Activated CD4-positive, alpha-beta T cell treated with anti-CD3 and anti-CD28 coated beads, Interleukin-2, amount 50 U/mL, for 4 hours (primary cell): ENCODE results near the gene THBS1.

Source experiments
- DNase-seq, 2 experiments: peaks; one replicate each; pipeline ENCODE4 v3.0.0-alpha.2; 2020

The THBS1 gene

GRCh38 chr15:39589815-39590644 lies 9.2 kb downstream of the THBS1 start:
- no peak for DNase-seq

DNA sequence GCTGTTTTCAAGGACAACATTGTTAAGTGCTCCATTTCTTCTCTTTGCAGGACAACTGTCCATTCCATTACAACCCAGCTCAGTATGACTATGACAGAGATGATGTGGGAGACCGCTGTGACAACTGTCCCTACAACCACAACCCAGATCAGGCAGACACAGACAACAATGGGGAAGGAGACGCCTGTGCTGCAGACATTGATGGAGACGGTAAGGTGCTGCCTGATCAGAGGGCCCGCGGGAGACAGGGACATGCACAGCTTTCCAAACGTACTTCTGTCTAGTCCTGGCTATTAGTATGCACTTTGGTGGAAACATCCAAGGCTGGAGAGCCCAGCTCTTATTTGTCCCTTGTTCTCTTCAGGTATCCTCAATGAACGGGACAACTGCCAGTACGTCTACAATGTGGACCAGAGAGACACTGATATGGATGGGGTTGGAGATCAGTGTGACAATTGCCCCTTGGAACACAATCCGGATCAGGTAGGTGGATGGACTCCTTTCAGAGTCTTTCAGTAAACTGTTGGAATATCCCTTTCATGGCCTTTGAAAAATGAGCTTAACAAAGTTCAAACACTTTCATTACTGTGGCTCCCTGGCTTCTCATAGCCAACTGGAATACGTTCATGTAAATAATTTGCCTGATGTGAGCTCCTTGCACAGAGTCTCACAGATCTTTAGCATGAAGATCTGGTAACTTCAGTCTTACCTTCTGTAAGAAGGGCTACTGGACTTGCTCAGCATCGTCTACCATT lies 10.4 kb downstream of the THBS1 start:
- DNase-seq, result no peak

- no peak for DNase-seq
These were observed 11.0 kb downstream of the THBS1 start for GRCh38 chr15:39591896-39592315.

GRCh38 chr15:39592500-39592899 lies 11.6 kb downstream of the THBS1 start:
- DNase-seq, result no peak

DNA sequence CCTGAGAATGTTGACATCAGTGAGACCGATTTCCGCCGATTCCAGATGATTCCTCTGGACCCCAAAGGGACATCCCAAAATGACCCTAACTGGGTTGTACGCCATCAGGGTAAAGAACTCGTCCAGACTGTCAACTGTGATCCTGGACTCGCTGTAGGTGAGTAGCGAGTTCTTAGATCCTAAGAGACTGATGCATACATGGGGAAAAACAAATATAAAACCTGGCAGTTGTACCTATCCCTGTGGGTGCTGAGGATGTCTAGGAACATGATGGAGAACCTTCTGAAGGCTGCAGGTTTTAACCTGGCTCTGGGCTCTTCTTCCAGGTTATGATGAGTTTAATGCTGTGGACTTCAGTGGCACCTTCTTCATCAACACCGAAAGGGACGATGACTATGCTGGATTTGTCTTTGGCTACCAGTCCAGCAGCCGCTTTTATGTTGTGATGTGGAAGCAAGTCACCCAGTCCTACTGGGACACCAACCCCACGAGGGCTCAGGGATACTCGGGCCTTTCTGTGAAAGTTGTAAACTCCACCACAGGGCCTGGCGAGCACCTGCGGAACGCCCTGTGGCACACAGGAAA lies 12.3 kb downstream of the THBS1 start:
- no peak for DNase-seq

DNA sequence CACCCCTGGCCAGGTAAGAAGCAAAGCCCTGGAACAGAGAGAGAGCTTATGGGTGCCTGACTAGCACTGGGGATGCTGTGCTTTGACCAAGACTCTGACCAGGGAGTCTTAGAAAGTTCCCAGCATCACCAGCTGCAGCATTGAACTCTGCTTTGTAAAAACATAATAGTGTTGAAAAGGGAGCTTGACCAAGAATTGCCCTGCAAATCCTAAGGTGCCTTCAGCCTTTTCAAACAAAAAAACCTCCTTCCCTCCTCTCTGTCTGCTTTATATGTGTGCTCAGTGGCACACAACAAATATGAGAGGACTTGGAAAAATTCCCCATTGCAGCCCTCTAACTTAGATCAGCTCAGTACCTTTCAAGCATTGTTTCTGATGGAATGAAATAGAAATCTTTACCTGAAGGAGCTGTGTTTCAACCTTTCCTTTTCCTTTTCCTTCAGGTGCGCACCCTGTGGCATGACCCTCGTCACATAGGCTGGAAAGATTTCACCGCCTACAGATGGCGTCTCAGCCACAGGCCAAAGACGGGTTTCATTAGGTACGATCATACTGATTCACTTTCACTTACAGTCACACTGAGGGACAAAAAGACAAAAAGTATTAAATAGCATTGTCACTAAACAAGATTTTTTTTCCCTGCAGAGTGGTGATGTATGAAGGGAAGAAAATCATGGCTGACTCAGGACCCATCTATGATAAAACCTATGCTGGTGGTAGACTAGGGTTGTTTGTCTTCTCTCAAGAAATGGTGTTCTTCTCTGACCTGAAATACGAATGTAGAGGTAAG lies 13.0 kb downstream of the THBS1 start:
- DNase-seq, result peak; percentile 20 to 27

- no peak for DNase-seq
These were observed 13.8 kb downstream of the THBS1 start for GRCh38 chr15:39594446-39595337.

- DNase-seq, result no peak
These were observed 14.7 kb downstream of the THBS1 start for GRCh38 chr15:39595338-39596221.

DNA sequence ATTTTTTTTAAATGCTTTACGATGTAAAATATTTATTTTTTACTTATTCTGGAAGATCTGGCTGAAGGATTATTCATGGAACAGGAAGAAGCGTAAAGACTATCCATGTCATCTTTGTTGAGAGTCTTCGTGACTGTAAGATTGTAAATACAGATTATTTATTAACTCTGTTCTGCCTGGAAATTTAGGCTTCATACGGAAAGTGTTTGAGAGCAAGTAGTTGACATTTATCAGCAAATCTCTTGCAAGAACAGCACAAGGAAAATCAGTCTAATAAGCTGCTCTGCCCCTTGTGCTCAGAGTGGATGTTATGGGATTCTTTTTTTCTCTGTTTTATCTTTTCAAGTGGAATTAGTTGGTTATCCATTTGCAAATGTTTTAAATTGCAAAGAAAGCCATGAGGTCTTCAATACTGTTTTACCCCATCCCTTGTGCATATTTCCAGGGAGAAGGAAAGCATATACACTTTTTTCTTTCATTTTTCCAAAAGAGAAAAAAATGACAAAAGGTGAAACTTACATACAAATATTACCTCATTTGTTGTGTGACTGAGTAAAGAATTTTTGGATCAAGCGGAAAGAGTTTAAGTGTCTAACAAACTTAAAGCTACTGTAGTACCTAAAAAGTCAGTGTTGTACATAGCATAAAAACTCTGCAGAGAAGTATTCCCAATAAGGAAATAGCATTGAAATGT lies 15.6 kb downstream of the THBS1 start:
- no peak for DNase-seq

GRCh38 chr15:39597336-39597735 lies 16.5 kb downstream of the THBS1 start:
- no peak for DNase-seq

DNA sequence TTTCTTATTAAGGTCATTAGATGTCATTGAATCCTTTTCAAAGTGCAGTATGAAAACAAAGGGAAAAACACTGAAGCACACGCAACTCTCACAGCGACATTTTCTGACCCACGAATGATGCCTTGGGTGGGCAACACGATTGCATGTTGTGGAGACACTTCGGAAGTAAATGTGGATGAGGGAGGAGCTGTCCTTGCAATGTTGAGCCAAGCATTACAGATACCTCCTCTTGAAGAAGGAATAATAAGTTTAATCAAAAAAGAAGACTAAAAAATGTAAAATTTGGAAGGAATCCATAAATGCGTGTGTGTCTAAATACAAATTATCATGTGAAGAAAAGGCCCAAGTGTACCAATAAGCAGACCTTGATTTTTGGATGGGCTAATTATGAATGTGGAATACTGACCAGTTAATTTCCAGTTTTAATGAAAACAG lies 16.9 kb downstream of the THBS1 start:
- no peak for DNase-seq

DNA sequence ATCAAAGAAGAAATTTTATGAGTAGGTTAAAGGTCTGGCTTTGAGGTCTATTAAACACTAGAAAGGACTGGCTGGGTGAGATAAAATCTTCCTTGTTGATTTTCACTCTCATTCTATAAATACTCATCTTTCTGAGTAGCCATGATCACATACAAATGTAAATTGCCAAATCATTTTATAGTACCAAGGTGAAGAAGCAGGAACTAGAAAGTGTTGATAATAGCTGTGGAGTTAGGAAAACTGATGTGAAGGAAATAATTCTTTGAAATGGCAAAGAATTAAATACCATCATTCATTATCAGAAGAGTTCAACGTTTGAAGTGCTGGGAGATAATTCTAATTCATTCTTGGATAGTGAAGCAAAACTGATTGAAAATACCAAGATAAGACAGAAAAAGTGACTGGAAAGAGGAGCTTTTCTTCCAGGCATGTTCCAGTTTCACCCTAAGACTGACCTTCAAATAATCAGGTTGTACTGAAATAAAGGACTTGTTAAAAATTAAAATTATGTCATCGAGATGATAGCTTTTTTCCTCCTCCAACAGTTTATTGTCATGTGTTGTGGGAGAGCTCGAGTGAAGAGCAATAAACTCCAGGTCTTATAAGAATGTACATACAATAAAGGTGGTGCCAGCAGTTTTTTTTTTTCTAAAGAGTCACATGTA lies 17.4 kb downstream of the THBS1 start:
- DNase-seq, result no peak

DNA sequence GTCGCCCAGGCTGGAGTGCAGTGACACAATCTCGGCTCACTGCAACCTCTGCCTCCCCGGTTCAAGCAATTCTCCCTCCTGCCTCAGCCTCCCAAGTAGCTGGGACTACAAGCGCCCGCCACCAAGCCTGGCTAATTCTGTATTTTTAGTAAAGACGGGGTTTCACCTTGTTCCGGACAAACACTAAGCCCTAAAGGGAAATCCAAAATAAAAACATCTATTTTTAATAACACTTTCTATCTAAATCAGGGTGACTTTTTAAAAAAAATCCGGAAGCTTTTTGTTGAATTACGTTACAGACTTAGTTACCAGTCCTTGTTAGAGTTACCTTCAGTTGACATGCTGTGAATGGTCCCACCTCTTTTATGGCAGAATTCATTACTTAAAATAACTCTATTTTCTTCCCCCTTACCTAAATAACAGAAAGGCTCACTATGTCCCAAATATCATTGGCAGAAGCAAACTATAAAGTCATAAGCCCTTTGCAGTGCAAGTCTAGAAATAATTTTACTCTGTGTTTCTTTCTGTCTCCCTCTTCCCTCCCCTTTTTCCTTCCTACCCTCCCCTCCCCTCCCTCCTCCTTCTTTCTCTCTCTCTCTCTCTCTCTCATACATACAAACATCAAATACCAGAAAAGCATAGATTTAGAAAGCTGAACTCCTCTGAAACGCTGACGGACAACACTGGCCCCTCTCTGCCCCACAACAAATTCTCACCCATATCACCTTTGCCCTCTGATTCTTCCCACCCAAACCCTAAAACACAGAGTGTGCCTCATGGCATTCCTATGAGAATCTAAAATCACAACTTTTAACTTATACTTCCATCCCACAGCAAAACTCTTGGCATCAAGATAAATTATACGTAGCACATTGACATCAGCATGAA lies 18.3 kb downstream of the THBS1 start:
- DNase-seq, result no peak

DNA sequence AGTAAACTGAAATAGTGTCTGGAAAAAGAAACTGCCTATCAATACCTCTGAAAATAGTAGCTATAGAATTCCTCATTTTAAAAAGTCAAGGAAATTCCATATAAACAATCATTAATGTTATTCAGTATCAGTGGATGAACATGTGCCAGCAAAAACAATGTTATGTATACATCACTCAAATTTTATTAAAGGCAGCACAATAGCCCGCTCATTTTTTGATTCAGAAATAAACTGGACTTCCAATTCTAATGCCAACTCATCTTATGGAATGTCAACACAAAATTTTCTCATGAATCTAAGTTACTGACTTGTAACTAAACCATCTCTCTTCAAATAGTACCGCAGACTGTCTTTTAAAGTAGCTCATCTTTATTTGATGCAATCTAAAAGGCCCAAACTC lies 19.0 kb downstream of the THBS1 start:
- no peak for DNase-seq

DNA sequence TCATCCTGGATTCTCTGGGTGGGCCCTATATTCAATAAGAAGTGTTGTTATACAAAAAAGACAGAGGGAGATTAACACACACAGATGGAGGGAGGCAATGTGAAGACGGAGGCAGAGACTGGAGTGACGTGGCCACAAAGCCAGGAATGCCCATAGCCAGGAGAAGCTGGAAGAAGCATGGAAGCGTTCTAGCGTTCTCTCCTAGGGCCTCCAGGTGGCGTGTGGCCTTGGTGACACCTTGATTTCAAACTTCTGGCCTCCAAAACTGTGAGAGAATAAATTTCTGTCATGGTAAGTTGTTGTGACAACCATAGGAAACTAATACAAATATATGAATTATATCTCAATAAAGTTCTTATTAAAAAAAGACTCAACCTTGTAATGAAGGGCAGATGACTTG lies 21.3 kb downstream of the THBS1 start:
- DNase-seq, result no peak

GRCh38 chr15:39605146-39605545 lies 24.3 kb downstream of the THBS1 start:
- DNase-seq, result no peak

DNA sequence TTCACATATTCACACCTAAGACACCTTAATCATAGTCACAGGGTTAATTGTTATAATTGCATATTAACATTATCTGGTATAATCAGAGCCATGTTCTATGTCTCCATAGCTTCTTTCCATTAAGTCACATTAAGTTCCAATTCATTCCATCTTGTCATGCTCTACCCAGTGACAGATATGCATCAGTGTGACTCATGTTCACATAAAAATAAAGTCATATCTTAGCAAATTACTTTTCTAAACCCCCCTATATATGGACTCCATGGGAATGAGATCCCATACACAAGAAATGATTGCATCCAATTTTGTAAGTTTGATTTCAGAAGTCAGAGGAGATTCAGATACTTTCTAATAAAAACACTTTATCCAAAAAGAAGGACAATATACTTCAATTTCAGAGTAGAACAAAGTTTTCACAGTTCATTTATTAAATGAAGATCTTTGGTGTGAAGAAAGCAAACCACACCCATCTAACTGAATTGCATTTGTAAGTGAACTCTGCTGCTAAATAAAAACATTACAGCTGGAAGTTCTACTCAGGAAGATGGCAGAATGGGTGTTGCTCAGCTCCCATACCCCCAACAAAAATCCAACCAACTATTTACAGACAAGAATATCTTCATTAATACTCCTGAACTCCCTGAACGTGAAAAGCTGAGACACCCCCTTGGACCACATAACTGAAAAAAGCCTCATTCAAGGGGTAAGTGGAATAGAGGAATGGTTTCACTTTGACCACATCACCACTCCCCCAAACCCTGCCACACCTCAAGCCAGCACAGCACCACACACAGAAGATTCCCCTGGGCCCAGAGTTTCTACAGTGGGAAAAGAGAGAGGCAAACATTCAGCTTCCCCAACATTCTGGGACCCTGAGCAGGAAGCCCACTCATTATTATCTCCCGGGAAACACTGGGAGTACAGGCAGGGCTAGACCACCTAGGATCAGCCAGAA lies 27.6 kb downstream of the THBS1 start:
- no peak for DNase-seq
